Fibroblast of pulmonary artery (primary cell): Measurements from ENCODE around the gene PTPN4.

Experiments used
- DNase-seq: peaks from one replicate; pipeline ENCODE4 v3.0.0-alpha.2; 2010; ENCODE audit warnings: low read depth
- H3K4me3 ChIP-seq: replicated peaks from 2 replicates; pipeline ENCODE4 v1.5.1; 2011; ENCODE audit warnings: low read depth, mild to moderate bottlenecking, control low read depth, low read length, moderate library complexity
- TF ChIP-seq, protein P1 (sequence below): IDR thresholded peaks from 2 replicates; pipeline ENCODE4 v1.5.1; 2011; ENCODE audit warnings: mild to moderate bottlenecking, control low read depth, low read length, inconsistent platforms; ENCODE audit errors: missing control alignments

PTPN4 gene

DNA sequence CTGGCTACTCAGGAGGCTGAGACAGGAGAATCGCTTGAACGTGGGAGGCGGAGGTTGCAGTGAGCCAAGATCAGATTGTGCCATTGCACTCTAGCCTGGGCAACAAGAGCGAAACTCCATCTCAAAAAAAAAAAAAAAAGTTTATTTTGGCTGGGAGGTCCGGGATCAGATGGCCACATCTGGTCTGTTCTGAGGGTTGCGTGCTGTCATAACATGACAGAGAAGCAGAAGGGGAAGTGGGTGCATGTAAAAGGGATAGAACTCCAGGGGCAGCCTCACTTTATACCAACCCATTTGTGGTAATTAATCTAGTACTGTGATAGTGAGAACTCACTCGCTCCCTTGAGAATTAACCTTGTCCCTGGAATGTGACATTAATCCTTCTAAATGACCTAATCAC, 101.2 kb downstream of the PTPN4 start:
- TF ChIP-seq, protein P1, sequence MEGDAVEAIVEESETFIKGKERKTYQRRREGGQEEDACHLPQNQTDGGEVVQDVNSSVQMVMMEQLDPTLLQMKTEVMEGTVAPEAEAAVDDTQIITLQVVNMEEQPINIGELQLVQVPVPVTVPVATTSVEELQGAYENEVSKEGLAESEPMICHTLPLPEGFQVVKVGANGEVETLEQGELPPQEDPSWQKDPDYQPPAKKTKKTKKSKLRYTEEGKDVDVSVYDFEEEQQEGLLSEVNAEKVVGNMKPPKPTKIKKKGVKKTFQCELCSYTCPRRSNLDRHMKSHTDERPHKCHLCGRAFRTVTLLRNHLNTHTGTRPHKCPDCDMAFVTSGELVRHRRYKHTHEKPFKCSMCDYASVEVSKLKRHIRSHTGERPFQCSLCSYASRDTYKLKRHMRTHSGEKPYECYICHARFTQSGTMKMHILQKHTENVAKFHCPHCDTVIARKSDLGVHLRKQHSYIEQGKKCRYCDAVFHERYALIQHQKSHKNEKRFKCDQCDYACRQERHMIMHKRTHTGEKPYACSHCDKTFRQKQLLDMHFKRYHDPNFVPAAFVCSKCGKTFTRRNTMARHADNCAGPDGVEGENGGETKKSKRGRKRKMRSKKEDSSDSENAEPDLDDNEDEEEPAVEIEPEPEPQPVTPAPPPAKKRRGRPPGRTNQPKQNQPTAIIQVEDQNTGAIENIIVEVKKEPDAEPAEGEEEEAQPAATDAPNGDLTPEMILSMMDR, result no peak
- DNase-seq, result no peak
- no peak overlapping the region for H3K4me3 ChIP-seq

DNA sequence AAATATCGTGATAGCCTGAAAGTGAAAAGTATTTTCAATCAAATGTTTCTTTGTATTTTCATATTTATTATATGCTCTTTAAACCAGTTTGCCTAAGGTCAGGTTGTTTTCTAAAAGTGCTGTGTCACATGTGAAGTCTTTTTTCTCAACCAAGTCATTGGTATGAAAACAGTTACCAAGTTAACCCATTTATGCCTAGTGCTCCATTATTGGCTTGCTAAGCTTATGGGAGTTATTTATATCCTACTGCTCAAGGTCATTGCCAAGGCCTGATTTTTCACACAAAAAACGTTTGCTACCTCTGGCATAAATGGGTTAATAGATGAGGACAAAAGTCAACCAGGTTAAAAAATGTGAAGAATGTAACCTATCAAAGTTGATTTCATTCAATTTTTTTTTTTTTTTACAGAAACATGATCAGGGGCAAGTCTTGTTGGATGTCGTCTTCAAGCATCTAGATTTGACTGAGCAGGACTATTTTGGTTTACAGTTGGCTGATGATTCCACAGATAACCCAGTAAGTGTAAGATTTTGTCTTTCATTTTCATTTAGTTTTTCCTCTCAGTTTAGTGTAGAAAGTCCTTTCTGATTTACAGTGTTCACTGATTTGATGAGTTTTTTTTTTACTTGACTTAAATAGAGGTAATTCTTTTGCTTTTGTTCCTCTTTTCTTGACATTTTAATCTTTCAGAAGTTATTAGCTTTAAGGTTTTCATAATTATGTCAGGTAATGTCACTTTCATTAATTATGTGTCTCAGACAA, 102.6 kb downstream of the PTPN4 start:
- no peak for DNase-seq
- H3K4me3 ChIP-seq, result no peak overlapping the region
- TF ChIP-seq, protein P1, result no peak

DNA sequence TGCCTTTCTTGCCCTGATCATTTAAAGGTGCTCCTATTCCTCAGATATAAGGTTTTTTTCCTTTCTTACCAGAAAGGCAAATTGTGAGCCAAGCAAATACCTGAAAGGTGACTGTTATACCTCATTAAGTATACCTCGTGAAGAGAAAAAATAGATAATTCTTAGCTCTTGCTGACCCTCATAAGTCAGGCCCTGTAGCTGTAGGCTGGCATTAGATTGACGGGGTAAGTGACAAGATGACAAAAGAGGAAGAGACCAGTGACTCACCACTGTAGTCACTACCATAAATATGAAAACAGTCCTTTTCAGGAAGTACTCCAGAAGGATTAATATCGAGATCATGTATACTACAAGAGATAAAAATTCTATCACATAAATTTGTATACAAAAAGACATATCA, 104.6 kb downstream of the PTPN4 start:
- TF ChIP-seq, protein P1, result no peak
- no peak for DNase-seq
- H3K4me3 ChIP-seq, result no peak overlapping the region

DNA sequence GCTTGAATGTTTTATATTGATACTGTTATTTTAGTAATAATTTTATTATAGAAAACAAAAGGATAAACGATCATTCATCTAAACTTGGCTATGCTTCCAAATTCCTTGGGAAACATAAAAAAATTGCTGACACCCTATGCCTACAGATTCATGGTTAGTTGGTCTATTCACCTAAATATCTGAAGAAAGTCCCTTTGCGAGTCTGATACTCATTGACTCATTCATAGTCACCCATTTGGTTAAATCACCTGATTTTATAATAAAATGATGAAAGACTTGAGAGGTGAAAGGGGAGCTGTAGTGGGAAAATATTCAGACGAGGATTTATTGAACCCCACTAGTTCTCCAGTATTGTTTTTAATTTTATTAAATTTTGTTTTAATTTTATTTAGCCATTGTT, 112.0 kb downstream of the PTPN4 start:
- TF ChIP-seq, protein P1, result no peak
- no peak for DNase-seq
- H3K4me3 ChIP-seq, result no peak overlapping the region

DNA sequence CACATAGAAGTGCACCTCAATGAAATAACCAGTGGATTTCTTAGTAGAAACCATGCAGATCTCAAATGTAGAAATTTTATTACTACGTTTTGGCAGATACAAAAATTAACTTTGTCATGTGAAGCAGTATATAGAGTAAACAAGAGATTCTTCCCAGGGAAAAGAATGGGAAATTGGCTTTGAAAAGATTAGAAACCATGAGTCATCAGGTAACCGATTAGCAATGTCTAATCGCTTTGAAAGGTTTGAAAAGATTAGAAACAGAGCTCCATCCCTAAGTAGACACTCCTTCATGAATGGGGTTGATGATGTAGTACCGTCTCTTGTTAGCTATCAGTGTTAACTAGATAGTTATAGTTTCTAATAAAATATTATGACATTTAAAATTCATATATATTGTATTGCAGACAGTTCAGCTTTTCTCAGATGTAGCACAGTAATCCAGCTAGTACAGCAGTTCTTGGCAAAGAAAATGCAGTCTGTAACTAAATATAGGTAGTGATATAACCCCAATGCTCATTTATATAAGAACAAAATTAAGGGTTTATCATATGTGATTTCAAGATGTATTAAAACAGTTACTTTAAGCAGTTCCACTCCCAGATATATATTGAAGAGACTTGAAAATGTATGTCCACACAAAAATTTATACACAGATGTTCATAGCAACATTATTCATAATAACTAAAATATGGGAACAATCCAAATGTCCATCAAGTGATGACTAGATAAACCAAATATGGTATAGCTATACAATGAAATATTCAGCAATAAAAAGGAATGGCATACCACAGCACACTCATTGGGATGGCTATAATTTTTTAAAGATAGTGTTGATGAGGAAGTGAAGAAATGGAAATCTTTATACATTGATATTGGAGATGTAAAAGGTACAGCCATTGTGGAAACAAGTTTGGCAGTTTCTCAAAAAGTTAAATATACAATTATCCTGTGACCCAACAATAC, 113.9 kb downstream of the PTPN4 start:
- H3K4me3 ChIP-seq, result no peak overlapping the region
- DNase-seq, result peak; percentile 29
- TF ChIP-seq, protein P1, result no peak

DNA sequence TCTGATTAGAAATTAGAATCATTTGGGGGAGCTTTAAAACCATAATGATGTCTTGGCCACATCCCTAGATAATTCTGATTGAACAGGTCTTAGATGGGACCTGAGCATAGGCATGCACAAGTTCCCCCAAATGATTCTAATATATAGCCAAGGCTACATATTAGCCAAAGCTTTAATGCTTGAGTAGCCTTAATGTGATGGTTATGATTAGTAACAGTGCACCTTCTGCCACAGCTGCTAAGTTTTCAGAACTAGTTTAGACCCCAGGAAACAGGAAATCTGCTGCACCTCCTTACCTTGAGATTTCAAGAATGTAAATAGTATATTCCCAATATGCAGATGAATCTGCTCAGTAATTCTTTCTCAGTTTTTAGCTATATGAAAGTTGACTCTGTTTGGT, 119.8 kb downstream of the PTPN4 start:
- TF ChIP-seq, protein P1, result no peak
- no peak for DNase-seq
- H3K4me3 ChIP-seq, result no peak overlapping the region
